Heart left ventricle (tissue), 16 donors: ENCODE data around the gene CHIT1. TPM values are rescaled to one million over a fixed set of nuclear protein-coding genes. Genes with fewer than 3 reads are reported as not detected.
"Not testable (repeated sequence)": the region's sequence is repeated elsewhere in the genome, so short reads cannot be mapped to it uniquely, and the experiment has no call there.

Source experiments
- ATAC-seq, 4 donors: fragments of 200-7000 bp; cut with Tn5 transposase; one replicate each; pipeline ENCODE4 v1.9.1; 2020 to 2022; ENCODE audit warnings: moderate library complexity in 4 of 4, mild to moderate bottlenecking in 3 of 4, moderate number of reproducible peaks in 1 of 4
- DNase-seq, 5 donors: peaks; one replicate each; pipeline ENCODE4 v3.0.0-alpha.2; 2020
- H3K27ac ChIP-seq, 12 donors: fragments of 200-600 bp; sonication (generic) in 4 of 12; one replicate each; pipeline versions ENCODE4 v1.5.0 to v1.8.0; 2016 to 2022; ENCODE audit warnings: mild to moderate bottlenecking in 2 of 12
- H3K27me3 ChIP-seq, 9 donors: fragments of 200-600 bp; sonication (generic) in 2 of 9; one replicate each; pipeline versions ENCODE4 v1.5.1 to v1.8.0; 2016 to 2022; ENCODE audit warnings: mild to moderate bottlenecking in 3 of 9
- H3K36me3 ChIP-seq, 9 donors: fragments of 200-600 bp; sonication (generic) in 2 of 9; one replicate each; pipeline versions ENCODE4 v1.5.0 to v1.8.0; 2018 to 2022; ENCODE audit warnings: mild to moderate bottlenecking in 2 of 9
- H3K4me1 ChIP-seq, 12 donors: fragments of 200-600 bp; sonication (generic) in 4 of 12; one replicate each; pipeline versions ENCODE4 v1.5.0 to v1.8.0; 2016 to 2022; ENCODE audit warnings: mild to moderate bottlenecking in 3 of 12
- H3K4me3 ChIP-seq, 12 donors: fragments of 200-600 bp; sonication (generic) in 4 of 12; one replicate each; pipeline versions ENCODE4 v1.5.0 to v1.8.0; 2017 to 2022; ENCODE audit warnings: mild to moderate bottlenecking in 9 of 12, moderate library complexity in 4 of 12
- H3K9me3 ChIP-seq, 12 donors: fragments of 200-600 bp; sonication (generic) in 4 of 12; one replicate each; pipeline versions ENCODE4 v1.5.0 to v1.8.0; 2016 to 2022; ENCODE audit warnings: mild to moderate bottlenecking in 1 of 12
- POLR2A ChIP-seq, 2 donors: fragments of 450-650 bp; IDR thresholded peaks; one replicate each; pipeline ENCODE4 v1.6.1; 2017; ENCODE audit warnings: antibody characterized with exemption in 2 of 2, mild to moderate bottlenecking in 2 of 2, moderate library complexity in 2 of 2
- WGBS, 4 donors: extraction: QIAGEN DNeasy Blood & Tissue Kit in 2 of 4; methylation state at CpG; one replicate each; pipeline versions ENCODE4 v1.1.5 to v1.1.7; 2013 to 2018; 5-methylcytosine and 5-hydroxymethylcytosine counted together
- intact Hi-C, 10 donors: fragments of 100-400 bp; cut with DNase I; formaldehyde crosslinking; loops; one replicate each; pipeline versions ENCODE4 v1.11.1 to v1.14.2; 2022
- polyA plus RNA-seq, 2 donors: library from polyadenylated mRNA; stranded (reverse); fragments of 200-250 nt; gene quantifications; one replicate each; pipeline ENCODE4 v1.2.3, GENCODE V29; 2013
- total RNA-seq, 9 donors: library from RNA; depleted of rRNA in 2 of 9; stranded (reverse); fragments of >200 nt in 2 of 9; fragmentation: NEBNext Ultra II Directional in 3 of 9; extraction: Animal tissue kit (Norgen Biotek cat#: 25700) in 3 of 9; gene quantifications; one replicate each; pipeline versions ENCODE4 v1.1.0 to v1.2.4, GENCODE V29; 2016 to 2023
- TF ChIP-seq, protein P1 (sequence below), 12 donors: fragments of 200-600 bp; sonication (generic) in 4 of 12; IDR thresholded peaks; one replicate each; pipeline versions ENCODE4 v1.5.0 to v1.8.0; 2018 to 2022; ENCODE audit warnings: antibody characterized with exemption in 12 of 12, mild to moderate bottlenecking in 5 of 12
- donor health status: ischemic (EF 13 %, LVEDD 7.1; RV severe dilation, severe dysfunction).
- donor health status: healthy with polysubstance abuse.
- donor health status: DM: no; HTN: yes; CAD: no.
- donor health status: DM: no; HTN: no; CAD: no.
- donor health status: ischemic (EF 25% LVEDD 6.9; RV normal size, moderate dysfunction).
- donor health status: ischemic (EF 25% LVEDD 5.7; RV mildly dilated, moderate dysfunction).
- donor health status: healthy.
- donor health status: DM: yes; HTN: yes; CAD: no.
- donor health status: ischemic (EF 35%, LVEDD 5.7; RV mildly dilated, moderate dysfunction).
- donor health status: nonischemic (EF 11% LVEDD 7.7; RV severe dilation, severe dysfunction).
- donor health status: DM: yes; HTN: yes; CAD: no.
- donor health status: PGD.
- donor health status: ischemic (EF 29% LVEDD 5.4; RV normal size, mild dysfunction).
- donor health status: nonischemic (EF 23%, LVEDD 6.1; RV moderate dilation, normal function).

The CHIT1 gene
- total and polyA plus RNA-seq, 11 donors, result 0.05 to 1.7 (median 0.22) TPM; not detected in 6

DNA sequence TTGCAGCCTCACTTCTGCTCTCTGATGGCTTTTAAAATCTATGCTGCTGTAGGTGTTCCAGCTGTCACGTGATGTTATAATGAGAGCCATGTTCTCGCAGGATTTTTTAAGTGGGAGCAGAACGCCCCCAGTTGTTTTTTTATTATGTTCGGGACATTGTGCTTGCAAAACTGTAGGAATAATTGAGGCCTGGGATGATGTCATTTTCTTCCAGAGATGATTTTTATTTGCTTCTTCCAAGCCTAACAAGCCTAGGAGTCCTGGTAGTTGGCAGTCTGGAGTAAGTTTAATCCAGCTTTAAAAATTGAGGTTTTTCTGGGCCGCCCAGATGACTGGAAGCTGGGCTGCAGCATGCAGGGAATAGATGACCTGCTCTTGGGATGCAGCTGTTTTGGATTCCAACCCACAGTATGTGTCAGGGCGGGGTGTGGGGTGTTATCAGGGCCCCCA lies 34.6 kb upstream of the CHIT1 start:
- Histone ChIP-seq H3K27ac (peak overlapping the region in 1 of 12 donors; percentile 19), H3K4me1 (peaks cover 0 to 12% (median 2%) of the 10 kb centered on the region in 12 donors), H3K9me3 (no peaks in the 10 kb centered on the region), H3K27me3 (no peaks in the 10 kb centered on the region), H3K4me3 (no peak overlapping the region), H3K36me3 (no peaks in the 10 kb centered on the region)
- 71 to 84% (median 75%) methylated on average over 6 of the region's 6 CpGs for WGBS, 4 donors
- DNase-seq, result no peak
- intact Hi-C loops, result no loop called here
- TF ChIP-seq, protein P1, sequence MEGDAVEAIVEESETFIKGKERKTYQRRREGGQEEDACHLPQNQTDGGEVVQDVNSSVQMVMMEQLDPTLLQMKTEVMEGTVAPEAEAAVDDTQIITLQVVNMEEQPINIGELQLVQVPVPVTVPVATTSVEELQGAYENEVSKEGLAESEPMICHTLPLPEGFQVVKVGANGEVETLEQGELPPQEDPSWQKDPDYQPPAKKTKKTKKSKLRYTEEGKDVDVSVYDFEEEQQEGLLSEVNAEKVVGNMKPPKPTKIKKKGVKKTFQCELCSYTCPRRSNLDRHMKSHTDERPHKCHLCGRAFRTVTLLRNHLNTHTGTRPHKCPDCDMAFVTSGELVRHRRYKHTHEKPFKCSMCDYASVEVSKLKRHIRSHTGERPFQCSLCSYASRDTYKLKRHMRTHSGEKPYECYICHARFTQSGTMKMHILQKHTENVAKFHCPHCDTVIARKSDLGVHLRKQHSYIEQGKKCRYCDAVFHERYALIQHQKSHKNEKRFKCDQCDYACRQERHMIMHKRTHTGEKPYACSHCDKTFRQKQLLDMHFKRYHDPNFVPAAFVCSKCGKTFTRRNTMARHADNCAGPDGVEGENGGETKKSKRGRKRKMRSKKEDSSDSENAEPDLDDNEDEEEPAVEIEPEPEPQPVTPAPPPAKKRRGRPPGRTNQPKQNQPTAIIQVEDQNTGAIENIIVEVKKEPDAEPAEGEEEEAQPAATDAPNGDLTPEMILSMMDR (IDR thresholded peaks at IDR 0.05), result no peak
- TF ChIP-seq POLR2A (IDR thresholded peaks at IDR 0.05), result no peak
- ATAC-seq, result peak in 2 of 4 donors; percentile 9 to 33

DNA sequence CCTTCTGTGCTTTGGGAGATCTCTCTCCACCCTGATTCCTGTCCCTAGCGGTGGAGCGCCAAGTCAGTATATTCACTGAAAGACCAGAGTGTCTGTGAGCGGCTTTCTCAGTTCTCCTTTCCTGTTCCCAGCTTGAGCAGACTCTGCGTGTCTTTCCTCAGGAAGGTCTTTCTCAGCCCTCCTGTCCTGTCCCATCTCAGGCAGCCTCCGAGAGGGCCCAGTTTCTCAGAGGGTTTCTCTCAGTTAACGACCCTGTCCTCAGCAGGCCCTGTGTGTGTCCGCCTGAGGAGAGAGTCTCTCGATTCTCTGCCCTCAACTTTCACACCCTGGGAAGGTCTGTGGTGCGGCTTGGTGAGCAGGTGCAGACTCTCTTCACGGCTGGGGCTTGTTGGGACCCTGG lies 34.0 kb upstream of the CHIT1 start:
- ATAC-seq (no peak), DNase-seq (no peak)
- WGBS, 4 donors, result 69 to 84% (median 77%) methylated on average over 10 of the region's 10 CpGs
- no peak for TF ChIP-seq POLR2A (IDR thresholded peaks at IDR 0.05)
- TF ChIP-seq, protein P1 (IDR thresholded peaks at IDR 0.05), result no peak
- no peak overlapping the region for H3K4me3 ChIP-seq
- H3K27ac ChIP-seq, result peak overlapping the region in 2 of 12 donors; percentile 15 to 19
- no peaks in the 10 kb centered on the region for H3K36me3 ChIP-seq
- peaks cover 0 to 11% (median 2%) of the 10 kb centered on the region in 12 donors for H3K4me1 ChIP-seq
- H3K27me3 ChIP-seq, result no peaks in the 10 kb centered on the region
- intact Hi-C loops, result no loop called here
- no peaks in the 10 kb centered on the region for H3K9me3 ChIP-seq

DNA sequence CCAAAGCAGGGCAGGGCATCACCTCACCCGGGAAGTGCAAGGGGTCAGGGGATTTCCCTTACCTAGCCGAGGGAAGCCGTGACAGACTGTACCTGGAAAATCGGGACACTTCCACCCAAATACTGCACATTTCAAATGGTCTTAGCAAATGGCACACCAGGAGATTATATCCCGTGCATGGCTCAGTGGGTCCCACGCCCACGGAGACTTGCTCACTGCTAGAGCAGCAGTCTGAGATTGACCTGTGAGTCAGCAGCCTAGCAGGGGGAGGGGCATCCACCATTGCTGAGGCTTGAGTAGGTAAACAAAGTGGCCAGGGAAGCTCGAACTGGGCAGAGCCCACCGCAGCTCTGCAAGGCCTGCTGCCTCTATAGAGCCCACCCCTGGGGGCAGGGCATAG lies 27.2 kb upstream of the CHIT1 start:
- H3K4me1 ChIP-seq, ATAC-seq, intact Hi-C loops, DNase-seq, H3K4me3 ChIP-seq, H3K27ac ChIP-seq, H3K9me3 ChIP-seq, H3K36me3 ChIP-seq: not testable (repeated sequence)
- 87 to 93% (median 91%) methylated on average over 9 of the region's 9 CpGs for WGBS, 4 donors
- peaks cover 0 to 29% (median 0%) of the 10 kb centered on the region in 9 donors for H3K27me3 ChIP-seq

DNA sequence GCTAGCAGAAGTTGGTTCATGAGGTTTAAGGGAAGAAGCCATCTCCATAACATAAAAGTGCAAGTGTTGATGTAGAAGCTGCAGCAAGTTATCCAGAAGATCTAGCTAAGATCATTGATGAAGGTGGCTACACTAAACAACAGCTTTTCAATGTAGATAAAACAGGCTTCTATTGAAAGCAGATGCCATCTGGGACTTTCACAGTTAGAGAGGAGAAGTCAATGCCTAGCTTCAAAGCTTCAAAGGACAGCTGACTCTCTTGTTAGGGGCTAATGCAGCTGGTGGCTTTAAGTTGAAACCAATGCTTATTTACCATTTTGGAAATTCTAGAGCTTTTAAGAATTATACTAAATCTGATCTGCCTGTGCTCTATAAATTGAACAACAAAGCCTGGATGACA lies 25.3 kb upstream of the CHIT1 start:
- H3K36me3 ChIP-seq, intact Hi-C loops, H3K9me3 ChIP-seq: not testable (repeated sequence)

DNA sequence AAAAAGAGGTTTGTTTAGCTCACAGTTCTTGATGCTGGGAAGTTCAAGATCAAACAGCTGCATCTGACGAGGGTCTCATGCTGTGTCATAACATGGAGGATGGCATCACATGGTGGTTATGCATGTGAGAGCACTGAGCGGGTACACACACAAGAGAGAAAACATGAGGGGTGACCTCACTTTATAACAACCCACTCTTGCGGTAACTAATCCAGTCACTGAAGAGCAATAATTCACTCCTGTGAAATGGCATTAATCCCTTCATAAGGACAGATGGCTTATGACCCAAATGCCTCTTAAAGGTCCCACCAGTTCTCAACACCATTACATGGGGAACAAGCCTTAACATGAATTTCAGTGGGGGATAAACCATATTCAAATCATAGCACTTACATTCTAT lies 23.2 kb upstream of the CHIT1 start:
- DNase-seq, result no peak
- no peaks in the 10 kb centered on the region for H3K36me3 ChIP-seq
- TF ChIP-seq POLR2A (IDR thresholded peaks at IDR 0.05), result no peak
- TF ChIP-seq, protein P1 (IDR thresholded peaks at IDR 0.05), result no peak
- intact Hi-C loops, result no loop called here
- H3K27ac ChIP-seq, result no peak overlapping the region
- no peak overlapping the region for H3K4me3 ChIP-seq
- WGBS, 4 donors, result 80 to 85% (median 82%) methylated on average over 3 of the region's 3 CpGs
- peaks cover 0 to 29% (median 0%) of the 10 kb centered on the region in 9 donors for H3K27me3 ChIP-seq
- H3K4me1 ChIP-seq, result no peaks in the 10 kb centered on the region
- H3K9me3 ChIP-seq, result peaks cover 0 to 10% (median 0%) of the 10 kb centered on the region in 12 donors
- ATAC-seq, result no peak

More for the DNA sequence above, 25.3 kb upstream of the CHIT1 start:
- DNase-seq, ATAC-seq, H3K4me3 ChIP-seq, H3K27ac ChIP-seq, H3K4me1 ChIP-seq: not testable (repeated sequence)
- H3K27me3 ChIP-seq, result peaks cover 0 to 29% (median 0%) of the 10 kb centered on the region in 9 donors
